WTC11 (cell line): Measurements from ENCODE around the gene HMX3.

ENCODE experiments used
- CBFB ChIP-seq: sonication (generic); formaldehyde crosslinking; IDR thresholded peaks from 2 replicates; pipeline ENCODE4 v1.8.1; 2022; ENCODE audit warnings: mild to moderate bottlenecking, low read depth, missing genetic modification reagents
- TEAD4 ChIP-seq: sonication (generic); formaldehyde crosslinking; IDR thresholded peaks from 2 replicates; pipeline ENCODE4 v1.8.0; 2022; ENCODE audit warnings: mild to moderate bottlenecking, missing genetic modification reagents
- TF ChIP-seq, protein P1 (sequence below): fragments of 250-450 bp; sonication (Bioruptor Pico); IDR thresholded peaks from 2 replicates; pipeline ENCODE4 v2.1.2; 2022; ENCODE audit warnings: mild to moderate bottlenecking, moderate library complexity
- TF ChIP-seq, protein P2 (sequence below): sonication (generic); formaldehyde crosslinking; IDR thresholded peaks from 2 replicates; pipeline ENCODE4 v1.8.0; 2022; ENCODE audit warnings: mild to moderate bottlenecking, missing genetic modification reagents
- TF ChIP-seq, protein P3 (sequence below): fragments of 200-600 bp; IDR thresholded peaks from 2 replicates; pipeline ENCODE4 v1.8.0; 2022; ENCODE audit warnings: antibody characterized with exemption
- TF ChIP-seq, protein P4 (sequence below): sonication (generic); formaldehyde crosslinking; IDR thresholded peaks from 2 replicates; pipeline ENCODE4 v1.8.1; 2023; ENCODE audit warnings: mild to moderate bottlenecking, missing genetic modification reagents, moderate library complexity

DNA sequence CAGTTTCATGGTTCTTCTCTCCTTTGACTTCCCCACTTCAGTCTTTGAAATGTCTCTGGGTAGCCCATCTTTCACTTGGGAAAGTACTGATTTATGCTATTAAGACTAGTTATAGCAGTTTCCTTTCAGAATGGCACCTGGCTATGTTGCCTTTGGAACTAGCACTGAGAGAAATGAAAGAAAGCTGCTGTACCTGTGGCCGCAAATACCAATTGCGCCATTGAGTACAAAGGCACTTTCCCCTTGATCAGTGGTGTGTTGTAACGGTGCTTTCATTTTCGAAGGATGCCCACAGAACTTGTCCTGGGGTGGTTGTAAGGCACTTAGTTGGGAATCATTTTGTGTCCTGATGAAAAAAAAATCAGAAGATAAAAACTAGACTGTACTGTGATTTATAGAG lies 35.2 kb downstream of the HMX3 start:
- TF ChIP-seq, protein P1, sequence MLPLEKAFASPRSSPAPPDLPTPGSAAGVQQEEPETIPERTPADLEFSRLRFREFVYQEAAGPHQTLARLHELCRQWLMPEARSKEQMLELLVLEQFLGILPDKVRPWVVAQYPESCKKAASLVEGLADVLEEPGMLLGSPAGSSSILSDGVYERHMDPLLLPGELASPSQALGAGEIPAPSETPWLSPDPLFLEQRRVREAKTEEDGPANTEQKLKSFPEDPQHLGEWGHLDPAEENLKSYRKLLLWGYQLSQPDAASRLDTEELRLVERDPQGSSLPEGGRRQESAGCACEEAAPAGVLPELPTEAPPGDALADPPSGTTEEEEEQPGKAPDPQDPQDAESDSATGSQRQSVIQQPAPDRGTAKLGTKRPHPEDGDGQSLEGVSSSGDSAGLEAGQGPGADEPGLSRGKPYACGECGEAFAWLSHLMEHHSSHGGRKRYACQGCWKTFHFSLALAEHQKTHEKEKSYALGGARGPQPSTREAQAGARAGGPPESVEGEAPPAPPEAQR, result no peak
- TF ChIP-seq, protein P2, sequence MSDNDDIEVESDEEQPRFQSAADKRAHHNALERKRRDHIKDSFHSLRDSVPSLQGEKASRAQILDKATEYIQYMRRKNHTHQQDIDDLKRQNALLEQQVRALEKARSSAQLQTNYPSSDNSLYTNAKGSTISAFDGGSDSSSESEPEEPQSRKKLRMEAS, result no peak
- TF ChIP-seq, protein P3, sequence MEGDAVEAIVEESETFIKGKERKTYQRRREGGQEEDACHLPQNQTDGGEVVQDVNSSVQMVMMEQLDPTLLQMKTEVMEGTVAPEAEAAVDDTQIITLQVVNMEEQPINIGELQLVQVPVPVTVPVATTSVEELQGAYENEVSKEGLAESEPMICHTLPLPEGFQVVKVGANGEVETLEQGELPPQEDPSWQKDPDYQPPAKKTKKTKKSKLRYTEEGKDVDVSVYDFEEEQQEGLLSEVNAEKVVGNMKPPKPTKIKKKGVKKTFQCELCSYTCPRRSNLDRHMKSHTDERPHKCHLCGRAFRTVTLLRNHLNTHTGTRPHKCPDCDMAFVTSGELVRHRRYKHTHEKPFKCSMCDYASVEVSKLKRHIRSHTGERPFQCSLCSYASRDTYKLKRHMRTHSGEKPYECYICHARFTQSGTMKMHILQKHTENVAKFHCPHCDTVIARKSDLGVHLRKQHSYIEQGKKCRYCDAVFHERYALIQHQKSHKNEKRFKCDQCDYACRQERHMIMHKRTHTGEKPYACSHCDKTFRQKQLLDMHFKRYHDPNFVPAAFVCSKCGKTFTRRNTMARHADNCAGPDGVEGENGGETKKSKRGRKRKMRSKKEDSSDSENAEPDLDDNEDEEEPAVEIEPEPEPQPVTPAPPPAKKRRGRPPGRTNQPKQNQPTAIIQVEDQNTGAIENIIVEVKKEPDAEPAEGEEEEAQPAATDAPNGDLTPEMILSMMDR, result no peak
- TF ChIP-seq CBFB (CRISPR knock-in tag) (no peak), TEAD4 (CRISPR knock-in tag) (no peak)
- TF ChIP-seq, protein P4, sequence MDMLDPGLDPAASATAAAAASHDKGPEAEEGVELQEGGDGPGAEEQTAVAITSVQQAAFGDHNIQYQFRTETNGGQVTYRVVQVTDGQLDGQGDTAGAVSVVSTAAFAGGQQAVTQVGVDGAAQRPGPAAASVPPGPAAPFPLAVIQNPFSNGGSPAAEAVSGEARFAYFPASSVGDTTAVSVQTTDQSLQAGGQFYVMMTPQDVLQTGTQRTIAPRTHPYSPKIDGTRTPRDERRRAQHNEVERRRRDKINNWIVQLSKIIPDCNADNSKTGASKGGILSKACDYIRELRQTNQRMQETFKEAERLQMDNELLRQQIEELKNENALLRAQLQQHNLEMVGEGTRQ (CRISPR knock-in tag), result no peak
